HepG2 (cell line): ENCODE measurements around the gene SLC6A7. TPM values are rescaled to one million over a fixed set of nuclear protein-coding genes. Genes with fewer than 3 reads are reported as not detected.

ENCODE experiments used
- ATAC-seq: fragments of 200-7000 bp; cut with Tn5 transposase; 3 replicates; pipeline ENCODE4 v1.9.1; 2020; ENCODE audit warnings: mild to moderate bottlenecking, moderate library complexity
- BruUV-seq: library from RNA; stranded (reverse); fragments of 400-500 nt; replicated peaks from 2 replicates; lab custom pipeline; 2021; lab: Mats Ljungman, UMichigan
- CTCF ChIA-PET: fragments of 300-600 bp; formaldehyde crosslinking; extraction: SDS; loops from one replicate; lab custom pipeline; 2021; ENCODE audit warnings: low total read pairs, inconsistent platforms, low intra/inter-chr PET ratio; lab: Yijun Ruan, JAX
- POLR2A ChIA-PET: fragments of 350-600 bp; sonication (Branson Sonifier 250); formaldehyde crosslinking; loops from one replicate; lab custom pipeline; 2020; ENCODE audit warnings: antibody characterized with exemption, inconsistent platforms; lab: Yijun Ruan, JAX
- DNase-seq: peaks from one replicate; pipeline ENCODE4 v3.0.0-alpha.2; 2015; ENCODE audit warnings: low spot score
- FAIRE-seq: peaks from 3 replicates; lab custom pipeline; 2011; peaks lifted over from hg19 to GRCh38; lab: Jason Lieb, UNC
- H2AFZ ChIP-seq: one replicate; pipeline ENCODE4 v1.6.1; 2011; ENCODE audit warnings: low read length, inconsistent platforms
- H3K27ac ChIP-seq: fragments of 300-600 bp; 3 replicates; pipeline ENCODE4 v1.8.0; 2011; ENCODE audit warnings: mixed run types, mild to moderate bottlenecking, mixed read lengths, low read length, inconsistent platforms; ENCODE audit not compliant: insufficient read depth; ENCODE audit errors: extremely low read length
- H3K27me3 ChIP-seq, 2 experiments: fragments of 200-600 bp in 1 of 2; 2 replicates in 1 of 2; 3 replicates in 1 of 2; pipeline versions ENCODE4 v1.6.0 to v1.8.0; 2011; ENCODE audit warnings: low read length in 2 of 2, mild to moderate bottlenecking in 2 of 2, moderate library complexity in 2 of 2, inconsistent platforms in 1 of 2; ENCODE audit not compliant: insufficient read depth in 2 of 2, control insufficient read depth in 1 of 2
- H3K36me3 ChIP-seq, 2 experiments: fragments of 200-600 bp in 1 of 2; replicated peaks in 1 of 2; 2 replicates in 1 of 2; 3 replicates in 1 of 2; pipeline versions ENCODE4 v1.5.1 to v1.8.0; 2011; ENCODE audit warnings: low read length in 2 of 2, inconsistent platforms in 1 of 2; ENCODE audit not compliant: insufficient read depth in 2 of 2, control insufficient read depth in 1 of 2
- H3K4me1 ChIP-seq: 2 replicates; pipeline ENCODE4 v1.5.1; 2012; ENCODE audit warnings: low read length, inconsistent platforms; ENCODE audit not compliant: insufficient read depth
- H3K4me2 ChIP-seq: 2 replicates; pipeline ENCODE4 v1.6.0; 2011; ENCODE audit warnings: low read depth, low read length, inconsistent platforms
- H3K4me3 ChIP-seq, 3 experiments: fragments of 200-600 bp in 1 of 3; sonication (generic), shearing (Covaris generic) in 1 of 3; replicated peaks in 1 of 3; 2 replicates each; pipeline ENCODE4 v1.5.1; 2011 to 2016; ENCODE audit warnings: low read length in 3 of 3, inconsistent platforms in 2 of 3, low read depth in 2 of 3, mild to moderate bottlenecking in 2 of 3, control low read depth in 1 of 3, mixed read lengths in 1 of 3; ENCODE audit not compliant: insufficient read depth in 1 of 3
- H3K79me2 ChIP-seq: one replicate; pipeline ENCODE4 v1.6.1; 2011; ENCODE audit warnings: low read length, inconsistent platforms; ENCODE audit not compliant: insufficient read depth
- H3K9ac ChIP-seq: 2 replicates; pipeline ENCODE4 v1.6.0; 2011; ENCODE audit warnings: mild to moderate bottlenecking, low read depth, low read length, inconsistent platforms; ENCODE audit not compliant: insufficient read depth
- H3K9me3 ChIP-seq: 2 replicates; pipeline ENCODE4 v1.5.1; 2012; ENCODE audit warnings: mild to moderate bottlenecking, low read length
- H4K20me1 ChIP-seq: 2 replicates; pipeline ENCODE4 v1.6.0; 2011; ENCODE audit warnings: inconsistent platforms, mild to moderate bottlenecking, low read length, moderate library complexity; ENCODE audit not compliant: insufficient read depth
- BHLHE40 ChIP-seq: IDR thresholded peaks from 2 replicates; pipeline ENCODE4 v1.6.1; 2011; ENCODE audit warnings: low read length, improper control_type of control experiment
- CSRNP1 ChIP-seq: sonication (generic); formaldehyde crosslinking; IDR thresholded peaks from 2 replicates; pipeline ENCODE4 v1.8.1; 2023; ENCODE audit warnings: mild to moderate bottlenecking, missing genetic modification reagents
- DBP ChIP-seq: sonication (generic); formaldehyde crosslinking; IDR thresholded peaks from 2 replicates; pipeline ENCODE4 v1.4.0; 2020; ENCODE audit warnings: missing genetic modification reagents; ENCODE audit errors: not compliant biosample characterization
- DPF2 ChIP-seq: sonication (generic); formaldehyde crosslinking; IDR thresholded peaks from 2 replicates; pipeline ENCODE4 v1.4.0; 2020; ENCODE audit warnings: mild to moderate bottlenecking, low read depth, missing genetic modification reagents, borderline replicate concordance
- FOXJ3 ChIP-seq: sonication (generic); formaldehyde crosslinking; IDR thresholded peaks from 2 replicates; pipeline ENCODE4 v1.4.0; 2020; ENCODE audit warnings: missing genetic modification reagents, mild to moderate bottlenecking, borderline replicate concordance
- JUND ChIP-seq: sonication (generic); formaldehyde crosslinking; IDR thresholded peaks from 2 replicates; pipeline ENCODE4 v1.8.0; 2022; ENCODE audit warnings: mild to moderate bottlenecking, missing genetic modification reagents
- NFYB ChIP-seq: sonication (generic); formaldehyde crosslinking; IDR thresholded peaks from 2 replicates; pipeline ENCODE4 v1.4.0; 2020; ENCODE audit warnings: missing genetic modification reagents
- PAX8 ChIP-seq: sonication (generic); formaldehyde crosslinking; IDR thresholded peaks from 2 replicates; pipeline ENCODE4 v1.8.0; 2022; ENCODE audit warnings: mild to moderate bottlenecking, missing genetic modification reagents, borderline replicate concordance
- RFX5 ChIP-seq: IDR thresholded peaks from 2 replicates; pipeline ENCODE4 v1.6.1; 2011; ENCODE audit warnings: low read depth, low read length, improper control_type of control experiment
- SKI ChIP-seq: fragments of 450-650 bp; IDR thresholded peaks from one replicate; pipeline ENCODE4 v1.6.1; 2018; ENCODE audit warnings: mild to moderate bottlenecking; ENCODE audit not compliant: partially characterized antibody
- SRSF9 ChIP-seq: fragments of 200-400 bp; formaldehyde crosslinking; IDR thresholded peaks from 2 replicates; pipeline ENCODE4 v1.6.1; 2018; ENCODE audit warnings: borderline replicate concordance, mild to moderate bottlenecking, low read depth, low read length; ENCODE audit not compliant: insufficient read depth, poor library complexity, severe bottlenecking
- ZBTB20 ChIP-seq: sonication (generic); formaldehyde crosslinking; IDR thresholded peaks from 2 replicates; pipeline ENCODE4 v1.8.1; 2023; ENCODE audit warnings: missing genetic modification reagents, low read depth, mild to moderate bottlenecking, borderline replicate concordance
- ZNF10 ChIP-seq: sonication (generic); formaldehyde crosslinking; IDR thresholded peaks from 2 replicates; pipeline ENCODE4 v1.4.0; 2020; ENCODE audit warnings: mild to moderate bottlenecking, low read depth, missing genetic modification reagents, borderline replicate concordance
- ZNF207 ChIP-seq: fragments of 450-650 bp; IDR thresholded peaks from 2 replicates; pipeline ENCODE4 v1.6.1; 2016; ENCODE audit warnings: antibody characterized with exemption, borderline replicate concordance
- ZNF780A ChIP-seq: sonication (generic); formaldehyde crosslinking; IDR thresholded peaks from 2 replicates; pipeline ENCODE4 v1.8.0; 2022; ENCODE audit warnings: mild to moderate bottlenecking, missing genetic modification reagents, moderate library complexity
- WGBS: methylation state at CpG from one replicate; pipeline ENCODE4 v1.1.6; 2017; ENCODE audit warnings: low lambda C conversion rate; 5-methylcytosine and 5-hydroxymethylcytosine counted together
- in situ Hi-C: cut with HindIII; loops from 2 replicates; pipeline ENCODE4 v1.10.0; 2017; ENCODE audit warnings: low pct_unique_long_range_greater_than_20kb; ENCODE audit not compliant: extremely low pct_ligation_motif_present
- intact Hi-C: fragments of 100-400 bp; cut with micrococcal nuclease; formaldehyde crosslinking; loops from one replicate; pipeline ENCODE4 v1.10.0; 2022; ENCODE audit not compliant: unreplicated experiment
- polyA plus RNA-seq, 8 experiments: library from polyadenylated mRNA; depleted of rRNA in 3 of 8; stranded (reverse) in 7 of 8; unstranded in 1 of 8; fragments of >200 nt; fragmentation: Illumina TruSeq in 4 of 8; extraction: Trizol in 4 of 8; gene quantifications; 2 replicates each; pipeline versions ENCODE4 v1.2.1 to v1.2.3, GENCODE V29; 2011 to 2016; ENCODE audit warnings: low read depth in 4 of 8, missing spikeins in 1 of 8, mixed read lengths in 1 of 8; ENCODE audit not compliant: insufficient read depth in 1 of 8
- total RNA-seq, 5 experiments: library from RNA; depleted of rRNA; stranded (reverse); fragments of >200 nt; fragmentation: Illumina TruSeq; extraction: Trizol; gene quantifications; 2 replicates each; pipeline ENCODE4 v1.2.3, GENCODE V29; 2016; ENCODE audit warnings: low read depth in 1 of 5

SLC6A7 gene
- total and polyA plus RNA-seq, 2 of the 13 experiments (the other 11 are each of a cell fraction or from before 2014, with no cell fraction given), result not detected

GRCh38 chr5:150249744-150250143, 59.9 kb downstream of the SLC6A7 start:
- no peak overlapping the region for H3K4me3 ChIP-seq
- CTCF ChIA-PET, result no interaction called here
- H3K4me2 ChIP-seq, result no peak overlapping the region
- H3K36me3 ChIP-seq, result no peaks in the 10 kb centered on the region
- intact Hi-C loops (no loop called here), in situ Hi-C loops (no loop called here)
- ATAC-seq (no peak), DNase-seq (no peak), FAIRE-seq (no peak)
- H4K20me1 ChIP-seq, result no peaks in the 10 kb centered on the region
- peaks cover 35% of the 10 kb centered on the region for H3K4me1 ChIP-seq
- H3K27ac ChIP-seq, result no peak overlapping the region
- no peak overlapping the region for H3K9ac ChIP-seq
- WGBS, result 57% methylated on average over 5 of the region's 5 CpGs
- H3K9me3 ChIP-seq, result no peaks in the 10 kb centered on the region
- TF ChIP-seq ZNF10 (CRISPR knock-in tag) (no peak), SRSF9 (no peak), CSRNP1 (CRISPR knock-in tag) (no peak), JUND (no peak), PAX8 (CRISPR knock-in tag) (no peak), ZBTB20 (CRISPR knock-in tag) (no peak)
- H2AFZ ChIP-seq, result no peak overlapping the region
- H3K79me2 ChIP-seq, result no peaks in the 10 kb centered on the region
- POLR2A ChIA-PET, result no interaction called here
- H3K27me3 ChIP-seq, result peaks cover 5 to 47% of the 10 kb centered on the region in 2 experiments; a peak in 4 of 5 replicates
- BruUV-seq, result no TSS peak

- POLR2A ChIA-PET, result no interaction called here
- WGBS, result 21% methylated on average over 2 of the region's 7 CpGs
- no peak for DNase-seq
- Histone ChIP-seq H3K9me3 (no peaks in the 10 kb centered on the region), H4K20me1 (no peaks in the 10 kb centered on the region), H3K36me3 (no peaks in the 10 kb centered on the region), H3K27ac (no peak overlapping the region), H3K4me2 (no peak overlapping the region), H3K27me3 (peaks cover 4 to 32% of the 10 kb centered on the region in 2 experiments; a peak in 4 of 5 replicates), H2AFZ (no peak overlapping the region), H3K9ac (no peak overlapping the region), H3K79me2 (no peaks in the 10 kb centered on the region), H3K4me1 (peaks cover 48% of the 10 kb centered on the region), H3K4me3 (no peak overlapping the region)
- intact Hi-C loops (no loop called here), in situ Hi-C loops (no loop called here)
- TF ChIP-seq ZNF780A (CRISPR knock-in tag) (no peak), ZNF207 (no peak), BHLHE40 (no peak), DPF2 (CRISPR knock-in tag) (no peak), RFX5 (no peak), NFYB (CRISPR knock-in tag) (no peak), SKI (no peak), FOXJ3 (CRISPR knock-in tag) (no peak), DBP (no peak)
- BruUV-seq, result no TSS peak
- no peak for FAIRE-seq
- no peak for ATAC-seq
- CTCF ChIA-PET, result no interaction called here
These were observed 61.6 kb downstream of the SLC6A7 start for GRCh38 chr5:150251504-150251903.
